Measurements from ENCODE around the gene TLX1.

Gene TLX1

GRCh38 chr10:101112799-101113594, 18.1 kb upstream of the TLX1 start:
- DNase-seq, result no peak

- DNase-seq, result no peak
Observed at GRCh38 chr10:101113890-101114403, 17.2 kb upstream of the TLX1 start.

- no peak for DNase-seq
Observed at GRCh38 chr10:101114646-101115045, 16.5 kb upstream of the TLX1 start.

GRCh38 chr10:101116754-101117153, 14.3 kb upstream of the TLX1 start:
- DNase-seq, result no peak

GRCh38 chr10:101118031-101118430, 13.1 kb upstream of the TLX1 start:
- no peak for DNase-seq

DNA sequence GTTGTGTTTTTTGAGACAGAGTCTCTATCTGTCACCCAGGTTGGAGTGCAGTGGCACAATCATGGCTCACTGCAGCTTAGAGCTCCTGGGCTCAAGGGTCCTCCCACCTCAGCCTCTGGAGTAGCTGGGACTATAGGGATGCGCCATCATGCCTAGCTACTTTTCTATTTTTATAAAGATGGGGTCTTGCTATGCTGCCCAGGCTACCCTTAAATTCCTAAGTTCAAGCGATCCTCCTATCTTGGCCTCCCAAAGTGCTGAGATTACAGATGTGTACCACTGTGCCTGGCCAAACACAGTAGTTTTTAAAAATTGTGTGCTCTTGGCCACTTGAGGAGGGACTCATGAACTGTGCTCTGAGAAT, 10.6 kb upstream of the TLX1 start:
- no peak for DNase-seq

DNA sequence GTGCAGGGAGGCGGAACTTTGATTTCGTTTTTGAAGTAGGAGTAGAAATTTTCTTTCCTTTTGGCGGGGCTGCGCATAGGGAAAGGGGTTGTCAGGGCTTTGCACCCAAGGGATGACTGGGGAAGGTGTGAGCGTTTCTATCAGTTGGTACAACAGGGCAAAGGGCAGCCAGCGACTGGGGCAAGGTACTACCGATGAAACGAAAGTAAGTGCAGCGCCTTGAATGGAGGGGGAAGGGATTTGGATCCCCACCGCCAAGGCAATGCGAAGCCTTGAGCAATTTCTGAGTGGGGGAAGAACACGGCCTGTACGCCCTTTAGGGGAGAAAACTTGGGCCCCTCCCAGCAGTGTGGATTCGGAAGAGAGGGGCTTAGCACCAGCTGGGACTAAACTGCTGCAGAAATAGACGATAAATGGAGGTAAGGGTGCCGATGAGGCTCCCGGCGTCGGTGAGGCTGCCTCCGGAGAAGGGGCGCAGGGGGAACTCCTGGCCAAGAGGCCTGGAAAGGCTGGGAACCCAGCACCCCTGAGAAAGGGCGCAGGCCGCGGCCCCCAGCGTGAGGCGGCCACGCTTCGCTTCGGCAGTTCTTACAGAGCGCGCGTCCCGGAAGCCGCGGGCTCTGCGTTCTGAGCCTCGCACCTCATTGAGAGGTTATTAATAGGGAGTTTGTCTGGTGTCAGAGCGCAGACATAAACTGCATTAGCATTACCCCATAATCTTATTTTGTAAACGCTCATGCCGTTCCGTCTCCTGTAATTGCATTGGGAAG, 10.0 kb upstream of the TLX1 start:
- no peak for DNase-seq

GRCh38 chr10:101121654-101122031, 9.5 kb upstream of the TLX1 start:
- no peak for DNase-seq

GRCh38 chr10:101122270-101123084, 8.6 kb upstream of the TLX1 start:
- DNase-seq, result no peak

- DNase-seq, result no peak
Observed at GRCh38 chr10:101123085-101123814, 7.8 kb upstream of the TLX1 start.

DNA sequence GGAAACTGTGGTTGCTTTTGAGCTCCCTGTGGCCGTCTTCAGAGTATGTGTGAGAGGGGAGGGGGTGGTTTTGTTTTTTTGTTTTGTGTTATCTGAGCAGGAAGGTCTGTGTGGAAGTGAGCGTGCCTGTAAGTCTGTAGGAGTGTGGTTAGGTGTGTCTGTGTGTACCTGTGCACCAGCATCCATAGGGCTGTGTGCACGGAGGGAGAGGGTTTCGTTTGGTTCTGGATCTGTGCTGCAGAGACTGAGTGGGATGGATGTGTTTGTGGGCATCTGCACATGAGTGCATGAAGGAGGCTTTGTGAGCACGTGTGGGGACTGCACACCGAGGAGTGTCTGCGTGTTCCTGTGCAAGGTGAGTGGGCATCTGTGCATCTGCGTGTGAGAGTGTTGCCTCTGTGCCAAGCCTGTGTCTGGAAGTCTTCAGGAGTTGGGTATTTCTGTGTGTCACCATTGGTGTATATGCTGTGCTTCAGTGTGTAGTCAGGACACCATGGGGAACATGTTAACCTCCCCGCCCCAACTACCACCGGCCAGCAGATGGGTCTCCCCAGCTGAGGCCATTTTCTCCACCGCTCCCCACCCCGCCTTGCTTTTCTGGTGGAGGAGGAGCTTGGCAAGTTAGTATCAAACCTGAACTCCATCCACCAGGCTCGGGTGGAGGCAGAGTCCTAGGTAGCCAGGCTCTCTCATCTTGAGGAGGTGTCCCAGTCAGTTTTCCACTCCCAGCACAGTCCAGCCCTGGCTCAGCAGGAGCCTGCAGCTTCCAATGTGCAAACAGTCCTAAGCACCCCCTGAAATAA, 7.1 kb upstream of the TLX1 start:
- no peak for DNase-seq

DNA sequence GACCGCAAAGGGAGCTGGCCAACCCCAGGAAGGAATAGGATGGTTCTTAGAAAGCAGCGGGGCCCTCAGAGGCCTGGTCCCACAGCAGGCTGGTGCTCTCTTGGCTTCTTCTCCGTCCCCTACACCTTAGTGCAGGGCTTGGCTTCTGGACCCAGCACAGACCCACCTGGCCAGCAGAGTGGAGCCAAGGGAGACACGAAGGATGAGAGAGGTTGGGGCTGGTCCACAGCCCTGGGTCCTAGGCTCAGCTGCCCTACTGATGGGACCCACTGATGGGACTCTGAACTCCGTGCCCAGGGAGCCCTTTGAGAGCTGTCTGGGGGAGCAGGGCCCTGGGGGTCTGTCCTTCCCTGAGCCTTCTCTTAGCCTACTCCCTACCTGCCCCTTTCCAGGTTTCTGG, 6.2 kb upstream of the TLX1 start:
- DNase-seq, result no peak

- no peak for DNase-seq
Observed at GRCh38 chr10:101126684-101127628, 4.1 kb upstream of the TLX1 start.

DNA sequence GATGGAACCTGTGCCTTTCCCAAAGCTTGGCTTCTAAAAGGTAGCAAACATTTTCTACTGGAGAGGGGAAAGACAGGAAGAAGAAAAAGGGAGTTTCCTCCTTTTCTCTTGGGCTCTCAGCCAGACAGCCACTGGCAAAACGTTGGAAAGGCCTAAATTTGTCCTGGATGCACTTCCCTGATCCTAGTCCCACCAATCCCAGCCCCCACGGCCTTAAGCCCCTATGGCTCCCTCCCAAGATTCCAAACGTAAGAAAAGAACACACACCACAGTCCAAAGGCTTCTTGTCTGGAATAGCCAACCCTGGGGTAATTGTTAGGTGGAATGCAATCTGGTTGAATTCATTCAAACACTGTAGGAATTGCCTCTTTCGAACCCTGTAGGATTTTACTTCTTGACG, 959 bp upstream of the TLX1 start:
- no peak for DNase-seq

DNA sequence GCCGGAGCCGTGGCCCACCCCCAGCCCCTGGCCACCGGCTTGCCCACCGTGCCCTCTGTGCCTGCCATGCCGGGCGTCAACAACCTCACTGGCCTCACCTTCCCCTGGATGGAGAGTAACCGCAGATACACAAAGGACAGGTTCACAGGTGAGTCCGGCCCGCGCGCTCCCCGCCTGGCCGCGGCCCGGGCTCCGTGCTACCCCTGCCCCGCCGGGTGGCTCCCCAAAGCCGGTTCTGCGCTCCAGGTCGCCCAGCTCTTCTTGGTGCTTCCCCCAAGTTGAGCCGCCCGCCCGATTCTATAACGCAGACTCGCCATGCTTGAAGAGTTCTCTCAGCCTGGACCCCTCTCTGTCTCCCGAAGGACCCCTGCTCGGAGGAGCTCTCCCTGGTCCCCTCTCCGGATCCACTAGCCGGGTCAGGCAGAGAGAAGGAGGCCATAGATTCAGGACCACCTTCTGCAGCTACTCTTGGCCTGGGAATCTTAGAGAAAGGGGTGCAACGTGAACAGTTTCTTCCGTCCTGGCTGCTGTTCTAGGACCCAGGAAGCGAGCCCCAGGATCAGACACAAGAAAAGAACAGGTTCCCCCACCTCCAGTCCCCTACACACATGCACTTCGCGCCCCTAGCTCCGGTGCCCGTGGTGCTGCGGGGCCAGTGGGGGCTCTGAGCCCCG, 999 bp downstream of the TLX1 start:
- DNase-seq, result no peak

- DNase-seq, result no peak
Observed at GRCh38 chr10:101132636-101133473, 1.8 kb downstream of the TLX1 start.

GRCh38 chr10:101133489-101134298, 2.6 kb downstream of the TLX1 start:
- DNase-seq, result no peak
